Breast epithelium (tissue), 3 donors: ENCODE results near the gene SNAPC3.

Source experiments
- CTCF ChIP-seq, 3 donors: fragments of 450-650 bp; IDR thresholded peaks; one replicate each; pipeline ENCODE4 v1.5.1; 2016 to 2017; ENCODE audit warnings: antibody characterized with exemption in 3 of 3, mild to moderate bottlenecking in 3 of 3, moderate library complexity in 3 of 3
- POLR2AphosphoS5 ChIP-seq, 3 donors: sonication (generic); formaldehyde crosslinking; IDR thresholded peaks; one replicate each; pipeline ENCODE4 v1.6.1; 2017; ENCODE audit warnings: antibody characterized with exemption in 3 of 3

- TF ChIP-seq CTCF (IDR thresholded peaks at IDR 0.05) (no peak), POLR2AphosphoS5 (IDR thresholded peaks at IDR 0.05) (no peak)
Measured at GRCh38 chr9:15444141-15444540, 21.5 kb downstream of the SNAPC3 start.
